Right cardiac atrium (tissue), 5 donors: Measurements from ENCODE around the gene WDFY2. TPM values are rescaled to one million over a fixed set of nuclear protein-coding genes. Genes with fewer than 3 reads are reported as not detected.
"Not testable (repeated sequence)": the region's sequence is repeated elsewhere in the genome, so short reads cannot be mapped to it uniquely, and the experiment has no call there.

ENCODE experiments used
- ATAC-seq, 2 donors: fragments of 200-7000 bp; cut with Tn5 transposase; one replicate each; pipeline versions ENCODE4 v1.8.0 to v1.9.1; 2020; ENCODE audit warnings: moderate library complexity in 2 of 2, mild to moderate bottlenecking in 1 of 2
- DNase-seq, 3 donors: peaks; one replicate each; pipeline ENCODE4 v3.0.0-alpha.2; 2020
- H3K27ac ChIP-seq: one replicate; pipeline ENCODE4 v1.5.1; 2013; ENCODE audit warnings: mild to moderate bottlenecking, low read length, control low read depth, moderate library complexity
- H3K27me3 ChIP-seq: one replicate; pipeline ENCODE4 v1.6.1; 2013; ENCODE audit not compliant: control insufficient read depth, insufficient read depth
- H3K4me1 ChIP-seq: one replicate; pipeline ENCODE4 v1.6.1; 2013; ENCODE audit warnings: low read length; ENCODE audit not compliant: control insufficient read depth, insufficient read depth
- H3K4me3 ChIP-seq: one replicate; pipeline ENCODE4 v1.5.1; 2013; ENCODE audit warnings: low read length, control low read depth
- H3K9me3 ChIP-seq: one replicate; pipeline ENCODE4 v1.6.1; 2013; ENCODE audit warnings: low read length; ENCODE audit not compliant: control insufficient read depth
- whole genome bisulfite sequencing: extraction: QIAGEN DNeasy Blood & Tissue Kit; methylation state at CpG from one replicate; pipeline ENCODE4 v1.1.7; 2013; 5-methylcytosine and 5-hydroxymethylcytosine counted together
- intact Hi-C, 4 donors: fragments of 100-400 bp; cut with DNase I; formaldehyde crosslinking; loops; one replicate each; pipeline versions ENCODE4 v1.11.0 to v1.14.0; 2022 to 2023
- polyA plus RNA-seq: library from polyadenylated mRNA; stranded (reverse); fragments of 200-250 nt; gene quantifications from one replicate; pipeline ENCODE4 v1.2.3, GENCODE V29; 2013
- total RNA-seq, 4 donors: library from RNA; stranded (reverse); fragmentation: NEBNext Ultra II Directional; extraction: Animal tissue kit (Norgen Biotek cat#: 25700); gene quantifications; one replicate each; pipeline ENCODE4 v1.2.1, GENCODE V29; 2021
- donor health status: healthy with polysubstance abuse.
- donor health status: DM: no; HTN: yes; CAD: no.
- donor health status: DM: no; HTN: no; CAD: no.
- donor health status: DM: no; HTN: yes; CAD: no; lungs with severe emphysema.
- donor health status: DM: yes; HTN: yes; CAD: no.

Gene WDFY2
- total and polyA plus RNA-seq, 5 donors = 2.6 to 7.9 (median 5.8) TPM

GRCh38 chr13:51635137-51635878, 51.0 kb downstream of the WDFY2 start:
- Histone ChIP-seq H3K4me1 (peaks cover 5% of the 10 kb centered on the region), H3K27me3 (no peaks in the 10 kb centered on the region), H3K27ac (no peak overlapping the region), H3K9me3 (no peaks in the 10 kb centered on the region), H3K4me3 (no peak overlapping the region)
- intact Hi-C loops = no loop called here
- DNase-seq (no peak), ATAC-seq (no peak)
- 85% methylated on average over 12 of the region's 12 CpGs for WGBS

- ATAC-seq (peak; percentile 33 to 58), DNase-seq (no peak)
- intact Hi-C loops = no loop called here
- H3K9me3 ChIP-seq = no peaks in the 10 kb centered on the region
- H3K27ac ChIP-seq = no peak overlapping the region
- H3K27me3 ChIP-seq = no peaks in the 10 kb centered on the region
- H3K4me3 ChIP-seq = no peak overlapping the region
- H3K4me1 ChIP-seq = peaks cover 5% of the 10 kb centered on the region
- 49% methylated on average over 7 of the region's 7 CpGs for WGBS
Observed at GRCh38 chr13:51636349-51636890, 52.2 kb downstream of the WDFY2 start.

GRCh38 chr13:51637852-51638215, 53.6 kb downstream of the WDFY2 start:
- Histone ChIP-seq H3K27ac (peak overlapping the region; percentile 30), H3K4me1 (peaks cover 4% of the 10 kb centered on the region), H3K9me3 (no peaks in the 10 kb centered on the region), H3K27me3 (no peaks in the 10 kb centered on the region), H3K4me3 (no peak overlapping the region)
- 83% methylated on average over 4 of the region's 4 CpGs for WGBS
- ATAC-seq (no peak), DNase-seq (no peak)
- intact Hi-C loops = no loop called here

GRCh38 chr13:51638216-51638871, 54.1 kb downstream of the WDFY2 start:
- no peak overlapping the region for H3K27ac ChIP-seq
- intact Hi-C loops = no loop called here
- peaks cover 5% of the 10 kb centered on the region for H3K4me1 ChIP-seq
- H3K27me3 ChIP-seq = no peaks in the 10 kb centered on the region
- no peak for DNase-seq
- H3K4me3 ChIP-seq = no peak overlapping the region
- ATAC-seq = no peak
- no peaks in the 10 kb centered on the region for H3K9me3 ChIP-seq
- 63% methylated on average over 7 of the region's 7 CpGs for WGBS

- H3K9me3 ChIP-seq = no peaks in the 10 kb centered on the region
- no peak overlapping the region for H3K4me3 ChIP-seq
- ATAC-seq (no peak), DNase-seq (no peak)
- intact Hi-C loops = no loop called here
- no peaks in the 10 kb centered on the region for H3K27me3 ChIP-seq
- no peak overlapping the region for H3K27ac ChIP-seq
- peaks cover 7% of the 10 kb centered on the region for H3K4me1 ChIP-seq
- WGBS = 38% methylated on average over 1 of the region's 1 CpG
Observed at GRCh38 chr13:51639171-51639570, 54.9 kb downstream of the WDFY2 start.

- ATAC-seq, intact Hi-C loops, H3K27ac ChIP-seq, H3K9me3 ChIP-seq, H3K4me3 ChIP-seq, H3K27me3 ChIP-seq, DNase-seq: not testable (repeated sequence)
- WGBS = 97% methylated on average over 5 of the region's 5 CpGs
- H3K4me1 ChIP-seq = peaks cover 12% of the 10 kb centered on the region
Observed at GRCh38 chr13:51640696-51641095, 56.4 kb downstream of the WDFY2 start.

- Histone ChIP-seq H3K4me3 (no peak overlapping the region), H3K9me3 (no peaks in the 10 kb centered on the region), H3K4me1 (peaks cover 18% of the 10 kb centered on the region), H3K27ac (no peak overlapping the region), H3K27me3 (no peaks in the 10 kb centered on the region)
- intact Hi-C loops = no loop called here
- WGBS = 68% methylated on average over 3 of the region's 3 CpGs
- no peak for DNase-seq
- no peak for ATAC-seq
Observed at GRCh38 chr13:51643105-51643881, 59.0 kb downstream of the WDFY2 start.

GRCh38 chr13:51643882-51644281, 59.6 kb downstream of the WDFY2 start:
- Histone ChIP-seq H3K9me3 (no peaks in the 10 kb centered on the region), H3K4me3 (no peak overlapping the region), H3K27me3 (no peaks in the 10 kb centered on the region), H3K27ac (no peak overlapping the region), H3K4me1 (peaks cover 18% of the 10 kb centered on the region)
- intact Hi-C loops = no loop called here
- 57% methylated on average over 1 of the region's 1 CpG for WGBS
- no peak for DNase-seq
- peak; percentile 31 to 34 for ATAC-seq

- WGBS = 49% methylated on average over 1 of the region's 1 CpG
- no peaks in the 10 kb centered on the region for H3K27me3 ChIP-seq
- intact Hi-C loops = no loop called here
- peaks cover 20% of the 10 kb centered on the region for H3K4me1 ChIP-seq
- no peaks in the 10 kb centered on the region for H3K9me3 ChIP-seq
- DNase-seq = no peak
- H3K27ac ChIP-seq = no peak overlapping the region
- ATAC-seq = peak; percentile 60 to 68
- no peak overlapping the region for H3K4me3 ChIP-seq
Observed at GRCh38 chr13:51644654-51645053, 60.4 kb downstream of the WDFY2 start.

GRCh38 chr13:51645154-51645650, 60.9 kb downstream of the WDFY2 start:
- peaks cover 20% of the 10 kb centered on the region for H3K4me1 ChIP-seq
- H3K9me3 ChIP-seq = no peaks in the 10 kb centered on the region
- no peak overlapping the region for H3K4me3 ChIP-seq
- WGBS = 32% methylated on average over 4 of the region's 4 CpGs
- ATAC-seq = peak; percentile 81 to 82
- no peak for DNase-seq
- intact Hi-C loops = no loop called here
- H3K27ac ChIP-seq = peak overlapping the region; percentile 45
- H3K27me3 ChIP-seq = no peaks in the 10 kb centered on the region
